Measurements from ENCODE around the gene CPNE7.
A peak's percentile ranks its signal among the peaks of the same experiment; 100 is the strongest.
"Not testable (repeated sequence)": the region's sequence is repeated elsewhere in the genome, so short reads cannot be mapped to it uniquely, and the experiment has no call there.

CPNE7 gene

DNA sequence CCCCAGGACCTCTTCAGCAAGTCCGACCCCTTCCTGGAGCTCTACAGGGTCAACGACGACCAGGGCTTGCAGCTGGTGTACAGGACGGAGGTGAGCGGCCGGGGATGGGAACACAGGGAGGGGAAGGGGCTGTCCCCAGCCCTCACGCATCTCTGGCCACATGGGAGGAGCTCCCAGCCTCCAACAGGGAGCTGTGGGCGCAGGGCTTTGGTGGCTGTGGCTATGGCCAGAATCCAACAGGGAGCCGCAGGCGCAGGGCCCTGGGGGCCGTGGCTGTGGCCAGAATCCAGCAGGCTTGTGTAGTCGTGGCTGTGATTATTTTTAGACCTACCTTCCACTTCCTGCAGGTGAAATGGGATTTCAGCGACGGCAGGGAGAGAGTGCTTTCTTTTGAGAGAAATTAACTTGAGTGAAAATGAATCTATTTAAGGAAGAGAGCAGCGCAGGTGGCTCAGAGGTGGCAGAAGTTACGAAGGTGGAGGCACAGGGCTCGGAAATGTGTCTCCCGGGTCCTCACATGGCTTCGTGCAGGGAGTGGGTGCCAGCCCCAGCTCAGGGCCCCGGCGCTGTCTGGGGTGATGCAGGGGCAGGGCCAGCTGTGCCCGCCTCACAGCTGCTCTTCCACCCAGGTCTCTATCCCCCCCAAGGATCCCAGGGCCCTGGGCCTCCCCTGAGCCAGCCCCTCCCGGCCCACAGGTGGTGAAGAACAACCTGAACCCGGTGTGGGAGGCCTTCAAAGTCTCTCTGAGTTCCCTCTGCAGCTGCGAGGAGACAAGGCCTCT, 9.4 kb downstream of the CPNE7 start:
- no peak for DNase-seq

DNA sequence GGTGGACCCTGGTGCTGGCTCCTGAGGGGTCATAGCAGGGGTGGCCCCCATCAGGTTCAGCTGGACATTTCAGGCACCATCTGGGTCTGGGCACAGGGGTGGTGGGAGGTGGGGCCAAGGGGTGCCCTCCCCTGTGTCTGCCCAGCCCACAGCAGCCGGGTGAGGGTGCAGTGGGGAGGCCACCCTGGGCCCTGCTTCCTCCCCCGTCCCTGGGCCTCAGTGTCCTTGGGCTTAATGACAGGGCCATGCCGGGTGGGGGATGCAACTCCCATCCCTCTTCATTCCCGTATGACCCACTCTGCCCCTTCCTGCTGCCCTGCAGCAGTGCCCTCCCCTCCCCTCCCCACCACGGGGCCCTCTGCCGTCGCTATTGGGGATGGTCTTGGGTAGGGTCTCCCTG, 10.7 kb downstream of the CPNE7 start:
- DNase-seq: no peak

DNA sequence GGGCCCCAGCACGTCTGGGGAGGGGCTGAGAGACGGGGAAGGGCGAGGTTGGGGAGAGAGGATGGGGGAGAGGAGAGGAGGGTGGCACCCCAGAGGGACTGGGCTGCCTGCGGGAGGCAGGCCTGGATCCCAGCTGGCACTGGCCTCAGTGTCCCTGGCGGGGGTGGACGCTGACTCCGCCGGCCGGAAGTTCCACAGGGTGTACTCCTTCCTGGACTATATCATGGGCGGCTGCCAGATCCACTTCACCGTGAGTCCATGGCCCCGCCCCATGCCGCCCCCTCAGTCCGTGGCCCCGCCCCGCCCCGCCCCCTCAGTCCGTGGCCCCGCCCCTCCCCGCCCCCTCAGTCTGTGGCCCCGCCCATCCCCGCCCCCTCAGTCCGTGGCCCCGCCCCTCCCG, 11.3 kb downstream of the CPNE7 start:
- no peak for DNase-seq

DNA sequence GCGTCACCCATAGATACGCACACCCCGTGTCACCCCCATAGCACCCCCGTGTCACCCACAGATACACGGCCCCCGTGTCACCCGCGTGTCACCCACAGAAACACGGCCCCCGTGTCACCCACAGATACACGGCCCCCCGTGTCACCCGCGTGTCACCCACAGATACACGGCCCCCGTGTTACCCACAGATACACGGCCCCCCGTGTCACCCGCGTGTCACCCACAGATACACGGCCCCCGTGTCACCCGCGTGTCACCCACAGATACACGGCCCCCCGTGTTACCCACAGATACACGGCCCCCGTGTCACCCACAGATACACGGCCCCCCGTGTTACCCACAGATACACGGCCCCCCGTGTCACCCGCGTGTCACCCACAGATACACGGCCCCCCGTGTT, 12.1 kb downstream of the CPNE7 start:
- DNase-seq: not testable (repeated sequence)

DNA sequence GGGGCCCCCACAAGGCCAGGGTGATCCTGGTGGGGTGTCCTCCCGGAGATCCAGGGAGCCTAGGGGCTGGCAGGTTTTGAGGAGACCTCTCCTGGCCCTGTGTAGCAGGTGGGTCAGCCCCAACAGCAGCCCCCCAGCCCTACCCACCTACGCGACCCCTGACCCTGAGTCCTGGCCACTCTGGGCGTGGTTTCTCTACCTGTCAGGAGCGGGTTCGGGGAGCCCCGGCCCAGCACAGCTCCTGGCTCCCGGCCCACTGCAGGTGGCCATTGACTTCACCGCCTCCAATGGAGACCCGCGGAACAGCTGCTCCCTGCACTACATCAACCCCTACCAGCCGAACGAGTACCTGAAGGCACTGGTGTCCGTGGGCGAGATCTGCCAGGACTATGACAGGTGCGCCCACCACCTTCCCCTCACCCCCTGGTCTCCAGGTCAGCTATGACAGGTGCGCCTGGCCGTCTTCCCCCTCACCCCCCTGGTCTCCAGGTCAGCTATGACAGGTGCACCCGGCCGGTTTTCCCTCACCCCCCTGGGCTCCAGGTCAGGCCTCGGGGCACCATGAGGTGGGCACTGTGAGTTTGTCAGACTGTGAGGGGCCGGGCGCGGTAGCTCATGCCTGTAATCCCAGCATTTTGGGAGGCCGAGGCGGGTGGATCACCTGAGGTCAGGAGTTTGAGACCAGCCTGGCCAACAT, 13.0 kb downstream of the CPNE7 start:
- no peak for DNase-seq

DNA sequence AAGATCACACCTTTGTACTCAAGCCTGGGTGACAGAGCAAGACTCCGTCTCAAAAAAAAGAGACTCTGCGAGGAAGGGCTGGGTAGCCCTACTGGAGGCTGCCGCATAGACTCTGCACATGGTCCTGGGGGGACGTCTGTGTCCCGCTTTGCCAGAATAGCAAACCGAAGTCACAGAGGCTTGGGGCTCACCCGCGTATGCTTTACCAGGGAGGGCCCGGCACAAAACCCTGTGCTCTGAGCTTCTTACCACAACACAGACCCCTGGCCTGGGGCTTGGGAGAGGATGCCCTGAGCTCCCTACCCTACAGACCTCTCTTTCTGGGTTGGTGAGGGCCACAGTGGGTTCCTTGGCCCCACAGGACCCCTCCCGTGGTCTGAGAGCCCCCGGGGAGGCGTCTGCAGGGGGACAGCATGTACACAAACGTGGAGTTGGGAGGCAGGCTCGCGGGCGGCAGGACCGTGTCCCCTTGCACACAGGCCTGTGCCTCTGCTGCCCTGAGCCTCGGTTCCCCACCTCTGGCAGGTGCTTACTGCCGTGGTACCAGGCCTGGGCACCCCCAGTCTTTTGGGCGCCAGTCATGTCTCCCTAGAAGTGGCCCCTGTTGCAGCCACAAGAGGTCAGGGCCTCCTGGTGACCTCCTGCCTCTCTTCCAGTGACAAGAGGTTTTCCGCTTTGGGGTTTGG, 13.8 kb downstream of the CPNE7 start:
- no peak for DNase-seq

DNA sequence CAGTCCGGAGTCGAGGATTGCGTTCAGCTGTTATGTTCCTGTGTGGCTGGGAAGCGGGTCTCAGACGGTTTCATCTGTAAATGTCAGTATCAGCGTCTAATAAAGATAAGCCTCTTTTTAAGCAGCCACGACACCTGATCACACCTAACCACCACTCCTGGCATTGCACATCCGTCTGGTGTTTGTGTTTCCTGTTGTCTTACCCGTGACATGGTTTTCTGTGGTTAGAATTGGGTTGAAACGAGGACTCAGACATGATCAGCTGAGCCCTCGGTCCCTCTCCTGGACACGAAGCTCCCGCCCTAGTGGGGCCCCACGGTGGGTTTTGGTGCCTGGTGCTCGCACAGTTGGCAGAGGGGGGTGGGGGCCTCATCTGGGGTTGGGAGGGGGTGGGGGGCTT, 18.3 kb downstream of the CPNE7 start:
- peak; percentile 55 for DNase-seq

DNA sequence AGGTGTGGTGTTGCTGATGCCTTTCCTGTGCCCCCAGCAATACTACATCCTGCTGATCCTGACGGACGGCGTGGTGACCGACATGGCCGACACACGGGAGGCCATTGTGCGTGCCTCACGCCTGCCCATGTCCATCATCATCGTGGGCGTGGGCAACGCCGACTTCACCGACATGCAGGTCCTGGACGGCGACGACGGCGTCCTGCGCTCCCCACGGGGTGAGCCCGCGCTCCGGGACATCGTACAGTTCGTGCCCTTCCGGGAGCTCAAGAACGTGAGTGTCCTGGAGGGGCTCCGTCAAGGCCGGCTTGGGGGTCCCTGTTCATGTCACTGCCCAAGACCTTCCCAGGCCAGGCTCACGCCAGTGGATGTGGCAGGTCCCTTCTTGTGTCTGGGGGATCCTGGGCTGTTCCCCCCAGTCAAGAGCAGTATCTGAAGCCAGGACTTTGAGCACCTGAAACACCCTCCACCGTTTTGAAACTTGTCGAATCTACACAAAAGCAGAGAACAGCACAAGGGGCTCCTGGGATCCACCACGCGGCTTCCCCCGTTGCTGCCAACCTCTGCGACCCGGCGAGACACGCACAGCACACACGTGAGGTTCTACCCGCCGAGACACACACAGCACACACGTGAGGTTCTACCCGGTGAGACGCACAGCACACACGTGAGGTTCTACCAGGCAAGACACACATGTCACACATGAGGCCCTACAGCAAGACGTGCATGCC, 19.9 kb downstream of the CPNE7 start:
- no peak for DNase-seq

DNA sequence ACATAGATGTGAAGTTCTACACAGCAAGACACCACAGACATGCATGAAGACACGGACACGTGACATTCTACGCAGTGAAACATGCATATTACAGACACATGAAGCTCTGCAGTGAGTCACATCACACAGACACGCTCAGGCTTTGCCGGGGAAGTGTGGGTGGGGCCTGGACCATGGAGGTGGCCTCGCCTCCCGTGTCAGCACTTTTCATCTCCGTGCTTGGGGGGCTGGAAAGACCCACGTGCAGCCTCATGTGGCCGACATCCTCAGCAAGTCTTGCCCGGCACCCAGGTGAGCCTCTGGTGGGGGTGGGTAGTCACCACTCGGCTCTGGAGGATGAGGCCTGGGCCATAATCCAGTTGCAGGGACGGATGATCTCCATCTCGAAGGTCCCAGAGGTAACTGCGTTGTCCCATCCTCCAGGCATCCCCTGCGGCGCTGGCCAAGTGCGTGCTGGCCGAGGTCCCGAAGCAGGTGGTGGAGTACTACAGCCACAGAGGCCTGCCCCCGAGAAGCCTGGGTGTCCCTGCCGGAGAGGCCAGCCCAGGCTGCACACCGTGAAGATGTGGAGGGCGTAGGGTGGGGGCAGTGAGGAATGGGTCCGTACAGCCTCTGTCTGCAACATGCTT, 20.6 kb downstream of the CPNE7 start:
- no peak for DNase-seq

DNA sequence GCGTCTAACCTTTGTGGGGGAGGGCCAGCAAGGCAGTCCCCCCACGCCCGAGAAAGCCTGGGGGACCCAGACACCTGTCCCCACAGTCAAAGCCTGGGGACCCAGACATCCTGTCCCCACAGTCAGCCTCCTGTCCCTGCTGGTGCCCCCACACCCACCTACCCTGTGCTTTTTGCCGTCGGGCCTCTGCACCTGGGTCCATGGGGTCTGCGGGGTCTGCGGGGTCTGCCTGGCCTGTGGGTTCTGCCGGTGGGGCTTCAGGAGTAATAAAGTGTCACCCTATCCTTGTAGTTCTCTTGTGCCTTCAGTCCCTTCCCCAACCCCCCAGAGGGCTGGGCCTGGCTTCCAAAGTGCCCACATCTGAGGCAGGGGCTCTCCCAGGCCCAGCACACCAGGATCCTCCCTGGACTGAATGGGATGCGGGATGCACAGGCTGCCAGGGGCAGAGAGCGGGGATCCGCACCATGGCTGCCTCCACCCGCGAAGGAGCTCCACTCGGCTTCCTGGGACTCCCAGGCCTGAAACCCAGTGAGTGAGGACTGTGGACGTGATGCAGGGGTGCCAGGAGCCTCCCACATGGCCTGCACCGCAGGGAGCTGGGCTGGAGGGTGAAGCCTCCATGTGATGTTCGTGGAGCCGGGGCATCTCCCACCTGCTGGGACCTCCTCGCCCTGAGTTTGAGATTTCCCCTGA, 21.5 kb downstream of the CPNE7 start:
- no peak for DNase-seq

DNA sequence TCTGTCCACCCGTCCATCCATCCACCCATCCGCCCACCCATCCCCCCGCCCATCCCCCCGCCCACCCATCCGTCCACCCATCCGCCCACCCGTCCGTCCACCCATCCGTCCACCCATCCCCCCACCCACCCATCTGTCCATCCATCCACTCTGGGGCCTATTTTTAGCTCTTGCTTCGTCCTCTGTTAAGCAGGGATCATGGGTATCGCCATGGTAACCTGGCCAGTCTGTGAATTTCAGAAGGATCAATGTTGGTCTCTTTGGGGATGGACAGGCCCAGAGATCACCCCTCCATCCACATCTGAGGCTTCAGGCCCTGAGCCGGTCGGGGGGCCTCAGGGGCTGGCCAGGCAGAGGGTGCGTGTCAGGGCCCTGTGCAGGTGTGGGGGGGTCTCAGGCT, 22.6 kb downstream of the CPNE7 start:
- no peak for DNase-seq

DNA sequence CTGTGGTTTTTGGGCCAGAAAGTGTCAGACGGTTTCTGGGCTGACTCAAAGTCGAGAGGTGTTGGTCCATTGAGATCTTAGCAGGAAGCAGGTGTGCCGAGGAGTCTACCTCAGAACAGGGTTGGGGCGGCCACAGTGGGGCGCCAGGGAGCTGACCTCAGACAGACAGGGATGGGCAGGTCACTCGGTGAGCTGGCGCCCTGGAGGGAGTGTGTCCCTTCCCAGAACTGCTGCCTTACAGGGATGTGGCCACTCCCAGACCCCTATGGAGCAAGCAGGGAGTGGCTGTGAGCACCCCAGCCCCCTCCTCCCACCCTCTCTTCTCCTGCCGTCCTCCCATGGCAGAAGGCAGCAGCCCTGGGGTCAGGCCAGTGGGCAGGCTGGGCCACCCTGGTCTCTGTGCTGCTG, 23.9 kb downstream of the CPNE7 start:
- peak; percentile 24 for DNase-seq

DNA sequence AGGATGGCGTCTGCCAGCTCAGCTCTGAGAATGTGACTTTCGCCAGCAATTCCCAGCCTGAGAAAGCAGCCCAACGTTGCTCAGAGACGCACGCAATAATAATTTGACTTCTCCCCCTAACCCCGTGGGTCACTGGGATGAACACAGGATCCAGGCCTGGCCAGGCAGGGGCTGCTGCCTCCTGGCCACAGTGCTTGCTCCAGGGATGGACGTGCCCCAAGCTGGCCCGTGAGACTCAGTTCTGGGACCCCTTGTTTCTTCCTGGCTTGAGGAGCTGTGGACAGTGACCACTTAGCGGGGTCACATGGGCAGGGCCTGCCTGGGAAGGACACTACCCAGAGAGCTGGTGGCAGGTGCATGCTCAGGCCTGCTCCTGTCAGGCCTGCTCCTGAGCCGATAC, 24.3 kb downstream of the CPNE7 start:
- DNase-seq: no peak

DNA sequence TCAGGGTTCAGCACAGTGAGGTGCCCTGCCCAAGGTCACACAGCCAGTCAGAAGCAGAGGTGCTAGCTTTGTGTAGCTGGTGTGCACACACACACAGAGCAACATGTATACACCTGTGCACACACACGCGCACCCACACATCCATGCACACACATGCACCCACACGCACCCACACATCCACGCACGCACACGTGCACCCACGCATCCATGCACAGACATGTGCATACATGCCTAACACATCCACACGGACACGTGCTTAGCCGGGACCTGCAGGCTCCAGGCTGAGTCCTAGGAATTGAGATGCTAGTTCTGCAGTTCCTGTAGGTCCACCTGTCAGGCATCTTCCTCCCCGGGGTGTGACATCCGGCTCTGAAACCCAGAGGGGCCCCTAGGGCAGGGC, 24.9 kb downstream of the CPNE7 start:
- no peak for DNase-seq

DNA sequence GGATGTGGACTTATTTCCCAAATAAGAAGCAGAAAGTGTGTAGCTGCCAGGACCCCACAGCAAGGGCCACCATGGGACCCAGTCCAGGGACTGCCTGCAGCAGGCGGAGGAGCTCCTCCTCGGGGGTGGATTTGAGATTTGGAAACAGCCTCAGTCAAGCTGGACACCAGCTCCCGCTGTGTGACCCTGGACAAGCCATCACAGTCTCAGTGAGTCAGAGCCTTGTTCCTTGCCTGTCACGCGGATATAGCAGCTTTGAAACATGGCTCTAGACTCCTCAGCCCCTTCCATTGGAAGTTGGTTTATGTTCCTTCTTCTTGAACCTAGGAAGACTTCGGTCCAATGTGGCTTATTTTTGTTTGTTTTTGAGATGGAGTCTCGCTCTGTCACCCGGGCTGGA, 25.4 kb downstream of the CPNE7 start:
- DNase-seq: no peak

DNA sequence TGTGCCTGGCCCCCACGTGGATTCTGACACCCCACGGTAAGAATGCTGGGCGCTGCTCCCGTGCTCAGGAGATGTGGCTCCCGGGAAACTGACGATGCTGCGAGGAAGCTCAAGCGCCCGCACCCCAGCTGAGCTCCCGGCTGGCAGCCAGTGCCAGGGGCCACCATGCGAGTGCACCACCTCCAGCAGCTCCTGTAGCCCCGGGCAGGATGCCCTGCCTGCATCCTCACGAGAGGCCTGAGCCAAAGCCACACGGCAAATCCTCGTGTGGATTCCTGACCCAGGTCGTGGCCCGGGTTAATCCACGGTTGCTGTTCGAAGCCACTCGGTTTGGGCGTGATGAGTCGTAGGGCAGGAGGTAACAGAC, 26.3 kb downstream of the CPNE7 start:
- DNase-seq: no peak

DNA sequence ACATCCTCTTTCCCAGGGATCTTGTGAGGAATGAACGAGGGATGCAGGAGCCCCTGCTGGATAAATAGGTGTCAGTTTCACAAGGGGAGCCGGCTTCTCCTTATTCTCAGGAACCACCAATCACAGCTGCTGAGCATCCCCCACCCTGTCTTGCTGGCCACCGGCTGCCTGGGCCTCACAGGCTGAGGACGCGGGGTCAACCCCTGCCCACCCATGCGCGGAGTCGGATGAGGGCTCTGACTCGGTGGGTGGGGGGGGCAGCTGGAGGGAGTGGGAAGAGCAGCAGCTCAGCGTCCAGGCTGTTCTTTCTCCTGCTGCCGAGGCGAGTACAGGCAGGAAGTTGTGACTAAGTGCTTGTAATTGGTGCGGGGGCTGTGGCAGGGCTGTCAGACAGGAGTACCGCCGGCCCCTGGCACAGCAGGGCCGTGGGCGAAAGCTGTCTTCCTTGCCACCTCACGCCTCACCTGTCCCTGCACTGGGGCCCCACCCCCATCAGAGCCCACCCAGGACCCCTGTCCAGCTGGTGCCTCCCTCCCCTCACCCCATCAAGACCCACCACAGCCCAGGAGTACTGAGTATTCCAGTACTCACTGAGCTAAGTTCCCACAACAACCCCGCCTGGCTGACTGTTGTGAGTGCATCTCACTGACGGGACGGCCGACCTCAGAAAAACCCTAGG, 26.9 kb downstream of the CPNE7 start:
- DNase-seq: peak; percentile 42

DNA sequence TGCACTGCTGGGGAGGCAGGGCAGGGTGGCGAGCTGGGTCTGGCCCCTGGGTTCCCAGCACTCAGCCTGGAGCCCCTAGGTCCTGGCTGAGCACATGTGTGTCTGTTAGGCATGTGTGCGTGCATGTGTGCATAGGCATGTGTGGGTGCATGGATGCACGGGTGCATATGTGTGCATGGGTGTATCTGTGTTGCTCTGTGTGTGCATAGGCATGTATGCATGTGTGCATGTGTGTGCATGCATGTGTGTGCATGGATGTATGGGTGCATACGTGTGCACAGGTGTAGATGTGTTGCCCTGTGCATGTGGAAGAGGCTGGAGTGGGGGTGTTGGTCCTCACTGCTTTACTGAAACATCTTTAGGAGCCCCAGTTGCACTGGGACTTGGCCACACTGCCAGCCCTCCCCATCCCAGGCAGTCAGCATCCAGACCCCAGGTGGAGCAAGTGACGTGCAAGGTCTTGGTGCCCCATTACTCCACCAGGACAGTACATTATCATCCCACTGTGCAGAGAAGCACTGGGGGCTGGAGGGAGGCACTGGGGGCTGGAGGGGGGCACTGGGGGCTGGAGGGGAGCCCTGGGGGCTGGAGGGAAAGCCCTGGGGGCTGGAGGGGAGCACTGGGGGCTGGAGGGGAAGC, 27.5 kb downstream of the CPNE7 start:
- no peak for DNase-seq

DNA sequence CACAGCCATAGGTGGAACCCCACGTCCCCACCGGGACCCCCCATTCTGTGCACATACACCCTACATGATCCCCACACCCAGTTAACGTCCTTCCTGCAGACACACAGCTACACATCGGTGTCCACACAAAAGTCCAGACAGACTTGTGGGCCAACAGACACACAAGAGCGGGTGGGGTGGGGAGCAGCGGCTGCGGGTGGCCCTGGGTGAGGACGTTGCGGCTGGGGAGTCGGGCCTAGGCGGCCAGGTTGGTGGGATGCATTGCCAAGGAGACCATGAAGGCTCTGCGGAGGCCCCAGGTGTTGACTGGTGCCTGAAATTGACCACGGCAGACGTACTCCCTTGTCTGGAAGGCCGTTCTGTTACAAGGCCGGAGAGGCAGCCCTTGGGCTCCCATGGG, 29.2 kb downstream of the CPNE7 start:
- DNase-seq: no peak

DNA sequence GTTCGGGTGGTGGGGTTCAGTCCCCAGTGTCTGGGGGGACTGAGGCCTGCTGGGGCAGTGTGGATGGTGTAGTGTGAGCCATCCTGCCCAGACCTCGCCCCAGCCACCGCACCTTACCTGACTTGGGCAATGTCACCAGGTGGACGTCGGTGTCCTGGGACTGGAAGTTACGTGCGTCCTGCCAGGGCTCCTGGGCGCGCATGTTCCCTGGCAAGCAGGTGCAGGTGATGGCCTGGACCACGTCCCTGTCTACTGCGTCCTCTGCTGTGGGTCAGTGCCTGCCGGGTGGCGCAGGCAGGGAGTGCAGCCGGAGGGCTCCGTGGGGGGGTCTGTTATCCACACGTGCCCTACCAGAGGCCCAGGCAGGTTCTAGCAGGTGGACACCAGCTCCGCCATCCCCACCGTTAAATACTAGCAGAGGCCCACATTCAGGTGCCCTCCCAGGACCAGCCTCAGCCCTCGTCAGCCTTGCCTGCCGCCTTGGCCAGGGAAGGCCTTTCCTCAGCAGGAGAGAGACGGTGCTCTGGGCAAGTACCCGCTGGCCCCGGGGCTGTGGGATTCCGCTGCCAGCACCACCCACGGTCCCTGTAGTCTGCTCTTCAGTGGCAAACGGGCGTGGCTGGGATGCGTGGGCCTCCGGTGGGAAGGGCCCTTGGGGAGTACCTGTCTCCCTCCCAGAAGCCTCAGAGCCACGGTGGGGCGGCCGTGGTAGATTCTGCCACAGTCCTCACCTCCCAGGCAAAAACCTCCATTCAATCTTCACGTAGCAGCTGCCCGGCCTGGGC, 29.8 kb downstream of the CPNE7 start:
- DNase-seq: no peak
